SK-N-SH (cell line): ENCODE data around the gene CGGBP1. TPM values are rescaled to one million over a fixed set of nuclear protein-coding genes. Genes with fewer than 3 reads are reported as not detected.

Experiments used
- CTCF ChIA-PET: fragments of 300-600, 350-600 bp; formaldehyde crosslinking; extraction: SDS; loops from one replicate; lab custom pipeline; 2021; lab: Yijun Ruan, JAX
- POLR2A ChIA-PET: fragments of 350-600 bp; sonication (Branson Sonifier 250); formaldehyde crosslinking; extraction: SDS; loops from one replicate; lab custom pipeline; 2020; ENCODE audit warnings: antibody characterized with exemption, inconsistent platforms; lab: Yijun Ruan, JAX
- DNase-seq: peaks from one replicate; pipeline ENCODE4 v3.0.0; 2012
- H2AFZ ChIP-seq: fragments of 200-600 bp; sonication (generic); 2 replicates; pipeline ENCODE4 v1.8.1; 2016; ENCODE audit warnings: antibody characterized with exemption, mild to moderate bottlenecking, low read depth
- H3F3A ChIP-seq: fragments of 200-600 bp; sonication (generic); replicated peaks from 2 replicates; pipeline ENCODE3; 2016; ENCODE audit warnings: antibody characterized with exemption, mild to moderate bottlenecking; ENCODE audit not compliant: insufficient read depth
- H3K27ac ChIP-seq, 2 experiments: fragments of 200-500 bp in 1 of 2; fragments of 200-600 bp in 1 of 2; sonication (Bioruptor generic) in 1 of 2; sonication (generic), shearing (Covaris generic) in 1 of 2; 2 replicates each; pipeline versions ENCODE4 v1.5.1 to v1.6.1; 2014 to 2016; ENCODE audit warnings: low read depth in 2 of 2, inconsistent platforms in 1 of 2, low read length in 1 of 2, mild to moderate bottlenecking in 1 of 2, mixed read lengths in 1 of 2
- H3K27me3 ChIP-seq: fragments of 200-600 bp; sonication (generic), shearing (Covaris generic); 2 replicates; pipeline ENCODE4 v1.6.1; 2016; ENCODE audit warnings: mixed run types; ENCODE audit not compliant: insufficient read depth
- H3K36me3 ChIP-seq, 2 experiments: fragments of 200-500 bp in 1 of 2; fragments of 200-600 bp in 1 of 2; sonication (Bioruptor generic) in 1 of 2; sonication (generic) in 1 of 2; replicated peaks in 1 of 2; 2 replicates each; pipeline versions ENCODE3 to v1.5.1; 2014 to 2016; ENCODE audit warnings: low read length in 1 of 2, mild to moderate bottlenecking in 1 of 2; ENCODE audit not compliant: insufficient read depth in 2 of 2, control insufficient read depth in 1 of 2
- H3K4me1 ChIP-seq, 2 experiments: fragments of 200-500 bp in 1 of 2; fragments of 200-600 bp in 1 of 2; sonication (Bioruptor generic) in 1 of 2; sonication (generic), shearing (Covaris generic) in 1 of 2; 2 replicates each; pipeline versions ENCODE4 v1.5.1 to v1.6.1; 2014 to 2016; ENCODE audit warnings: low read depth in 1 of 2, low read length in 1 of 2, mixed run types in 1 of 2; ENCODE audit not compliant: insufficient read depth in 2 of 2, control insufficient read depth in 1 of 2
- H3K4me2 ChIP-seq: fragments of 200-600 bp; sonication (generic), shearing (Covaris generic); 2 replicates; pipeline ENCODE4 v1.6.1; 2017; ENCODE audit warnings: mixed run types
- H3K4me3 ChIP-seq, 2 experiments: fragments of 200-500 bp in 1 of 2; fragments of 200-600 bp in 1 of 2; sonication (Bioruptor generic) in 1 of 2; sonication (generic), shearing (Covaris generic) in 1 of 2; 2 replicates each; pipeline versions ENCODE4 v1.5.1 to v1.8.1; 2014 to 2016; ENCODE audit warnings: low read depth in 2 of 2, inconsistent platforms in 1 of 2, low read length in 1 of 2, mild to moderate bottlenecking in 1 of 2, mixed read lengths in 1 of 2, moderate library complexity in 1 of 2
- H3K79me2 ChIP-seq: fragments of 200-600 bp; sonication (generic); 2 replicates; pipeline ENCODE4 v1.8.1; 2017; ENCODE audit warnings: mild to moderate bottlenecking; ENCODE audit not compliant: insufficient read depth
- H3K9ac ChIP-seq: fragments of 200-600 bp; sonication (generic); 2 replicates; pipeline ENCODE4 v1.6.1; 2017; ENCODE audit warnings: mixed run types
- H3K9me2 ChIP-seq: fragments of 200-600 bp; sonication (generic); 2 replicates; pipeline ENCODE4 v1.6.1; 2017; ENCODE audit warnings: mixed run types
- H3K9me3 ChIP-seq: fragments of 200-600 bp; sonication (generic); 2 replicates; pipeline ENCODE4 v1.6.1; 2017; ENCODE audit warnings: mixed run types, mild to moderate bottlenecking, moderate library complexity
- H4K20me1 ChIP-seq: fragments of 200-600 bp; sonication (generic); 2 replicates; pipeline ENCODE4 v1.6.1; 2017; ENCODE audit warnings: mild to moderate bottlenecking, mixed run types; ENCODE audit not compliant: insufficient read depth
- EP300 ChIP-seq, 2 experiments: IDR thresholded peaks; 2 replicates each; pipeline versions ENCODE4 v1.4.0 to v1.6.1; 2012; ENCODE audit warnings: borderline replicate concordance in 1 of 2, low read depth in 1 of 2, low read length in 1 of 2
- EZH2phosphoT487 ChIP-seq: fragments of 200-600 bp; sonication (generic); IDR thresholded peaks from 2 replicates; pipeline ENCODE4 v1.6.1; 2017; ENCODE audit warnings: low read depth, mixed run types, mild to moderate bottlenecking, antibody characterized with exemption, moderate library complexity, borderline replicate concordance
- FOSL2 ChIP-seq: IDR thresholded peaks from 2 replicates; pipeline ENCODE4 v1.4.0; 2012; ENCODE audit warnings: low read depth, mild to moderate bottlenecking, moderate library complexity, borderline replicate concordance
- FOXM1 ChIP-seq: IDR thresholded peaks from 2 replicates; pipeline ENCODE4 v1.4.0; 2012; ENCODE audit warnings: low read depth, mild to moderate bottlenecking
- GABPA ChIP-seq: IDR thresholded peaks from 2 replicates; pipeline ENCODE4 v1.4.0; 2012; ENCODE audit warnings: low read depth, mild to moderate bottlenecking
- GATA2 ChIP-seq: sonication (generic); formaldehyde crosslinking; IDR thresholded peaks from 2 replicates; pipeline ENCODE4 v1.5.0; 2020; ENCODE audit warnings: mild to moderate bottlenecking, missing genetic modification reagents
- JUND ChIP-seq: IDR thresholded peaks from 2 replicates; pipeline ENCODE4 v1.4.0; 2012
- MEF2A ChIP-seq: IDR thresholded peaks from 2 replicates; pipeline ENCODE4 v1.4.0; 2012; ENCODE audit warnings: low read depth, borderline replicate concordance
- NFIC ChIP-seq: IDR thresholded peaks from 2 replicates; pipeline ENCODE4 v1.4.0; 2012; ENCODE audit warnings: borderline replicate concordance
- POLR2AphosphoS5 ChIP-seq: IDR thresholded peaks from 2 replicates; pipeline ENCODE4 v1.6.1; 2012; ENCODE audit warnings: low read depth, low read length
- RAD21 ChIP-seq: IDR thresholded peaks from 2 replicates; pipeline ENCODE4 v1.6.1; 2012; ENCODE audit warnings: mild to moderate bottlenecking, low read length
- RCOR1 ChIP-seq: fragments of 150-350 bp; IDR thresholded peaks from 2 replicates; pipeline ENCODE4 v1.6.1; 2017; ENCODE audit warnings: antibody characterized with exemption, low read length
- RFX5 ChIP-seq: IDR thresholded peaks from 2 replicates; pipeline ENCODE4 v1.6.1; 2012; ENCODE audit warnings: mild to moderate bottlenecking, improper control_type of control experiment, low read length
- SIN3A ChIP-seq: IDR thresholded peaks from 2 replicates; pipeline ENCODE4 v1.6.1; 2012; ENCODE audit warnings: low read depth, mild to moderate bottlenecking, low read length, moderate library complexity, borderline replicate concordance
- SMC3 ChIP-seq: IDR thresholded peaks from 2 replicates; pipeline ENCODE4 v1.6.1; 2012; ENCODE audit warnings: low read depth, low read length, improper control_type of control experiment
- TAF1 ChIP-seq: IDR thresholded peaks from 2 replicates; pipeline ENCODE4 v1.6.1; 2012; ENCODE audit warnings: low read depth, mild to moderate bottlenecking, low read length, moderate library complexity, borderline replicate concordance
- TEAD4 ChIP-seq: IDR thresholded peaks from 2 replicates; pipeline ENCODE4 v1.4.0; 2012; ENCODE audit warnings: mild to moderate bottlenecking, borderline replicate concordance; ENCODE audit not compliant: insufficient read depth
- WGBS: methylation state at CpG from one replicate; pipeline ENCODE4 v1.1.6; 2017; ENCODE audit warnings: low lambda C conversion rate; 5-methylcytosine and 5-hydroxymethylcytosine counted together
- polyA plus RNA-seq, 3 experiments: library from polyadenylated mRNA; depleted of rRNA; stranded (reverse); fragments of >200 nt; gene quantifications; 2 replicates each; pipeline ENCODE4 v1.2.3, GENCODE V29; 2012
- TF ChIP-seq, protein P1 (sequence below): fragments of 200-600 bp; sonication (generic); IDR thresholded peaks from 2 replicates; pipeline ENCODE4 v1.6.1; 2017; ENCODE audit warnings: antibody characterized with exemption, mild to moderate bottlenecking, moderate library complexity
- TF ChIP-seq, protein P2 (sequence below): IDR thresholded peaks from 2 replicates; pipeline ENCODE4 v1.4.0; 2012; ENCODE audit warnings: low read depth
- TF ChIP-seq, protein P3 (sequence below): IDR thresholded peaks from 2 replicates; pipeline ENCODE4; 2012

Gene CGGBP1
- polyA plus RNA-seq, 1 of the 3 experiments (the other 2 are of a cell fraction), result 34.5 TPM

DNA sequence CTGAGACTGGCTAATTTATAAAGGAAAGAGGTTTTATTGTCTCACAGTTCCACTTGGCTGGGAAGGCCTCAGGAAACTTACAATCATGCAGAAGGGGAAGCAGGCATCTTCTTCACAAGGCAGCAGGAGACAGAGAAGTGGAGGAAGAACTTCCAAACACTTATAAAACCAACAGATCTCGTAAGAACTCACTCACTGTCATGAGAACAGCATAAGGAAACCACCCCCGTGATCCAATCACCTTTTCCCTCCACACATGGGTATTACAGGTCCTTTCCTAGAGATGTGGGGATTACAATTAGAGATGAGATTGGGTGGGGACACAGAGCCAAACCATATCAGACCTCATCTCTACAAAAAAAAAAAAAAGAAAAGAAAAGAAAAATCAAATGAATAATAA, 25.7 kb downstream of the CGGBP1 start (continued):
- TF ChIP-seq, protein P1, sequence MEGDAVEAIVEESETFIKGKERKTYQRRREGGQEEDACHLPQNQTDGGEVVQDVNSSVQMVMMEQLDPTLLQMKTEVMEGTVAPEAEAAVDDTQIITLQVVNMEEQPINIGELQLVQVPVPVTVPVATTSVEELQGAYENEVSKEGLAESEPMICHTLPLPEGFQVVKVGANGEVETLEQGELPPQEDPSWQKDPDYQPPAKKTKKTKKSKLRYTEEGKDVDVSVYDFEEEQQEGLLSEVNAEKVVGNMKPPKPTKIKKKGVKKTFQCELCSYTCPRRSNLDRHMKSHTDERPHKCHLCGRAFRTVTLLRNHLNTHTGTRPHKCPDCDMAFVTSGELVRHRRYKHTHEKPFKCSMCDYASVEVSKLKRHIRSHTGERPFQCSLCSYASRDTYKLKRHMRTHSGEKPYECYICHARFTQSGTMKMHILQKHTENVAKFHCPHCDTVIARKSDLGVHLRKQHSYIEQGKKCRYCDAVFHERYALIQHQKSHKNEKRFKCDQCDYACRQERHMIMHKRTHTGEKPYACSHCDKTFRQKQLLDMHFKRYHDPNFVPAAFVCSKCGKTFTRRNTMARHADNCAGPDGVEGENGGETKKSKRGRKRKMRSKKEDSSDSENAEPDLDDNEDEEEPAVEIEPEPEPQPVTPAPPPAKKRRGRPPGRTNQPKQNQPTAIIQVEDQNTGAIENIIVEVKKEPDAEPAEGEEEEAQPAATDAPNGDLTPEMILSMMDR, result no peak
- TF ChIP-seq TAF1 (no peak), MEF2A (no peak), JUND (no peak), GATA2 (CRISPR knock-in tag) (no peak), POLR2AphosphoS5 (no peak), FOSL2 (no peak), EP300 (IDR thresholded peaks at IDR 0.05; ENCODE audit: borderline replicate concordance in 1 of 2, low read depth in 1 of 2, low read length in 1 of 2) (no peak), SIN3A (no peak)
- TF ChIP-seq, protein P2, sequence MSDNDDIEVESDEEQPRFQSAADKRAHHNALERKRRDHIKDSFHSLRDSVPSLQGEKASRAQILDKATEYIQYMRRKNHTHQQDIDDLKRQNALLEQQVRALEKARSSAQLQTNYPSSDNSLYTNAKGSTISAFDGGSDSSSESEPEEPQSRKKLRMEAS, result no peak

DNA sequence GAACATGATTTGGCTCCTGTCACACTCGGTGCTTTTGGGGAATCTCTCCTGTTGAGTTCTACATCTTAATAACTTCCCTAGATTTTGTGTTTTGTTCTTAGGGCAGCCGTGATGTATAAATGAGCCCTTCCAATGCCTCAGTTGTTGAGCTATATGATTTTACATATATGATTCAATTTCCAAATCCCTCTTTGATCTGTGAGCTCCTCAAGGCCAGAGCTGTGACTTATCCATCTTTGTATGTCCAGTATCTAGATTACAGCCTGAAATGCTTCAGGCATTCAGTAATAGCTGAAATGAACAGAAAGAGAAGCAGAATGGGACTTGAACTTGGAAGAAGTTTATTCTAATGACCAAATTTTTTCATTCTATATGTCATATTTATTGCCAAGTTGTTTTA, 26.6 kb downstream of the CGGBP1 start:
- Histone ChIP-seq H3K4me1 (peaks cover 0 to 4% of the 10 kb centered on the region in 2 experiments; a peak in 2 of 4 replicates), H3K4me3 (peak overlapping the region; percentile 34 to 56), H3K4me2 (peak overlapping the region; percentile 73), H3F3A (no peaks in the 10 kb centered on the region), H3K79me2 (no peaks in the 10 kb centered on the region), H3K9me3 (no peaks in the 10 kb centered on the region), H4K20me1 (no peaks in the 10 kb centered on the region), H3K9ac (peak overlapping the region; percentile 35), H3K27ac (peak overlapping the region; percentile 16 to 38; a peak in 2 of 4 replicates), H3K27me3 (no peaks in the 10 kb centered on the region), H3K9me2 (no peaks in the 10 kb centered on the region), H2AFZ (peak overlapping the region; percentile 99), H3K36me3 (no peaks in the 10 kb centered on the region)
- TF ChIP-seq JUND (no peak), SIN3A (no peak), RAD21 (no peak), RCOR1 (no peak), FOXM1 (no peak), EZH2phosphoT487 (no peak), GABPA (no peak), NFIC (no peak), EP300 (IDR thresholded peaks at IDR 0.05; ENCODE audit: borderline replicate concordance in 1 of 2, low read depth in 1 of 2, low read length in 1 of 2) (no peak), SMC3 (no peak), TEAD4 (no peak), RFX5 (no peak)
- TF ChIP-seq, protein P3, sequence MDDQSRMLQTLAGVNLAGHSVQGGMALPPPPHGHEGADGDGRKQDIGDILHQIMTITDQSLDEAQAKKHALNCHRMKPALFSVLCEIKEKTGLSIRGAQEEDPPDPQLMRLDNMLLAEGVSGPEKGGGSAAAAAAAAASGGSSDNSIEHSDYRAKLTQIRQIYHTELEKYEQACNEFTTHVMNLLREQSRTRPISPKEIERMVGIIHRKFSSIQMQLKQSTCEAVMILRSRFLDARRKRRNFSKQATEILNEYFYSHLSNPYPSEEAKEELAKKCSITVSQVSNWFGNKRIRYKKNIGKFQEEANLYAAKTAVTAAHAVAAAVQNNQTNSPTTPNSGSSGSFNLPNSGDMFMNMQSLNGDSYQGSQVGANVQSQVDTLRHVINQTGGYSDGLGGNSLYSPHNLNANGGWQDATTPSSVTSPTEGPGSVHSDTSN, result no peak
- TF ChIP-seq, protein P2, result no peak
- ChIA-PET CTCF (interaction anchor here (0.7 to 1.6 kb wide), 4 partner anchors 17 to 121 kb away, joined by 3 to 4 read pairs (median 3); no protein-coding TSS in a partner anchor), POLR2A (no interaction called here)
- DNase-seq, result no peak
- WGBS, result 53% methylated on average over 2 of the region's 2 CpGs
